Measurements from ENCODE around the gene ACOXL. TPM values are rescaled to one million over a fixed set of nuclear protein-coding genes. Genes with fewer than 3 reads are reported as not detected.
A peak's percentile ranks its signal among the peaks of the same experiment; 100 is the strongest.

ACOXL gene
- total and polyA plus RNA-seq, 4 donors = 4.4 to 32.8 (median 12.2) TPM

- no peaks in the 10 kb centered on the region for H3K36me3 ChIP-seq (ENCODE audit: control insufficient read depth in 4 of 4, insufficient read depth in 4 of 4, low read length in 4 of 4)
- H3K4me3 ChIP-seq = no peak overlapping the region
- ATAC-seq (ENCODE audit: insufficient read depth, low FRiP score) = no peak
- DNase-seq = peak; percentile 81 to 84 (median 83)
- H3K9me3 ChIP-seq (ENCODE audit: control insufficient read depth in 4 of 4, insufficient read depth in 3 of 4, low read length in 3 of 4) = no peaks in the 10 kb centered on the region
- 11 to 17% methylated on average over 30 of the region's 30 CpGs for WGBS, 2 donors
- peak; percentile 62 for TF ChIP-seq CTCF (IDR thresholded peaks at IDR 0.05; ENCODE audit: control extremely low read depth, extremely low read depth)
- no peak overlapping the region for H3K27ac ChIP-seq (ENCODE audit: low read depth in 1 of 2, low read length in 1 of 2)
- peaks cover 0 to 38% (median 3%) of the 10 kb centered on the region in 5 donors for H3K4me1 ChIP-seq (ENCODE audit: control insufficient read depth in 5 of 5, insufficient read depth in 5 of 5, low read length in 5 of 5)
- H3K27me3 ChIP-seq (ENCODE audit: control insufficient read depth in 3 of 3, insufficient read depth in 3 of 3, low read length in 2 of 3) = peaks cover 0 to 39% (median 30%) of the 10 kb centered on the region in 3 donors
- no peak overlapping the region for H3K9ac ChIP-seq (ENCODE audit: insufficient read depth in 1 of 2, low read length in 2 of 2)
These were observed 384.6 kb downstream of the ACOXL start for GRCh38 chr2:111116843-111117597.

GRCh38 chr2:111117598-111118480, 385.5 kb downstream of the ACOXL start:
- no peak for ATAC-seq (ENCODE audit: insufficient read depth, low FRiP score)
- TF ChIP-seq CTCF (IDR thresholded peaks at IDR 0.05; ENCODE audit: control extremely low read depth, extremely low read depth) = no peak
- peaks cover 0 to 39% (median 30%) of the 10 kb centered on the region in 3 donors for H3K27me3 ChIP-seq (ENCODE audit: control insufficient read depth in 3 of 3, insufficient read depth in 3 of 3, low read length in 2 of 3)
- H3K9ac ChIP-seq (ENCODE audit: insufficient read depth in 1 of 2, low read length in 2 of 2) = no peak overlapping the region
- H3K27ac ChIP-seq (ENCODE audit: low read depth in 1 of 2, low read length in 1 of 2) = no peak overlapping the region
- no peak overlapping the region for H3K4me3 ChIP-seq
- 11 to 27% methylated on average over 64 of the region's 64 CpGs for WGBS, 2 donors
- H3K9me3 ChIP-seq (ENCODE audit: control insufficient read depth in 4 of 4, insufficient read depth in 3 of 4, low read length in 3 of 4) = no peaks in the 10 kb centered on the region
- DNase-seq = peak; percentile 44 to 70 (median 59)
- H3K4me1 ChIP-seq (ENCODE audit: control insufficient read depth in 5 of 5, insufficient read depth in 5 of 5, low read length in 5 of 5) = peaks cover 0 to 40% (median 3%) of the 10 kb centered on the region in 5 donors
- no peaks in the 10 kb centered on the region for H3K36me3 ChIP-seq (ENCODE audit: control insufficient read depth in 4 of 4, insufficient read depth in 4 of 4, low read length in 4 of 4)

- peaks cover 0 to 42% (median 3%) of the 10 kb centered on the region in 5 donors for H3K4me1 ChIP-seq (ENCODE audit: control insufficient read depth in 5 of 5, insufficient read depth in 5 of 5, low read length in 5 of 5)
- ATAC-seq (ENCODE audit: insufficient read depth, low FRiP score) (no peak), DNase-seq (peak; percentile 30 to 41 (median 40))
- no peak overlapping the region for H3K9ac ChIP-seq (ENCODE audit: insufficient read depth in 1 of 2, low read length in 2 of 2)
- no peak for TF ChIP-seq CTCF (IDR thresholded peaks at IDR 0.05; ENCODE audit: control extremely low read depth, extremely low read depth)
- H3K27me3 ChIP-seq (ENCODE audit: control insufficient read depth in 3 of 3, insufficient read depth in 3 of 3, low read length in 2 of 3) = peaks cover 0 to 39% (median 30%) of the 10 kb centered on the region in 3 donors
- H3K27ac ChIP-seq (ENCODE audit: low read depth in 1 of 2, low read length in 1 of 2) = no peak overlapping the region
- no peak overlapping the region for H3K4me3 ChIP-seq
- no peaks in the 10 kb centered on the region for H3K9me3 ChIP-seq (ENCODE audit: control insufficient read depth in 4 of 4, insufficient read depth in 3 of 4, low read length in 3 of 4)
- WGBS, 2 donors = 17 to 38% methylated on average over 33 of the region's 33 CpGs
- peaks cover 0 to under 1% (median 0%) of the 10 kb centered on the region in 4 donors for H3K36me3 ChIP-seq (ENCODE audit: control insufficient read depth in 4 of 4, insufficient read depth in 4 of 4, low read length in 4 of 4)
These were observed 386.2 kb downstream of the ACOXL start for GRCh38 chr2:111118481-111118980.

All from lung (tissue), 12 donors.